K562 (cell line): ENCODE measurements around the gene USP16. TPM values are rescaled to one million over a fixed set of nuclear protein-coding genes. Genes with fewer than 3 reads are reported as not detected.

Experiments
- ATAC-seq: fragments of 200-7000 bp; cut with Tn5 transposase; 3 replicates; pipeline ENCODE4 v1.9.1; 2020; ENCODE audit warnings: moderate library complexity
- BruUV-seq: library from RNA; stranded (reverse); fragments of 400-500 nt; replicated peaks from 2 replicates; lab custom pipeline; 2021; lab: Mats Ljungman, UMichigan
- CTCF ChIA-PET: fragments of 300-600 bp; formaldehyde crosslinking; extraction: SDS; loops from one replicate; lab custom pipeline; 2021; ENCODE audit warnings: low intra/inter-chr PET ratio; lab: Yijun Ruan, JAX
- POLR2A ChIA-PET: fragments of 300-600, 350-650 bp; sonication (Branson Sonifier 250); formaldehyde crosslinking; extraction: SDS; loops from one replicate; lab custom pipeline; 2021; ENCODE audit warnings: antibody characterized with exemption, inconsistent platforms; lab: Yijun Ruan, JAX
- DNase-seq, 4 experiments: peaks; one replicate each; pipeline versions ENCODE4 v3.0.0 to v3.0.0-alpha.2; 2011 to 2018; ENCODE audit warnings: low spot score in 3 of 4, mixed read lengths in 3 of 4; ENCODE audit errors: extremely low read depth in 1 of 4
- FAIRE-seq: peaks from 2 replicates; lab custom pipeline; 2011; peaks lifted over from hg19 to GRCh38; lab: Jason Lieb, UNC
- H2AFZ ChIP-seq: 2 replicates; pipeline ENCODE4 v1.6.0; 2011; ENCODE audit warnings: low read depth, low read length, control low read depth, inconsistent platforms
- H3K27ac ChIP-seq: fragments of 200-600 bp; 3 replicates; pipeline ENCODE4 v1.8.0; 2011; ENCODE audit warnings: low read depth, mild to moderate bottlenecking, control low read depth, inconsistent platforms, low read length, moderate library complexity, mixed read lengths; ENCODE audit errors: extremely low read depth
- H3K27me3 ChIP-seq, 2 experiments: fragments of 300-600 bp in 1 of 2; 2 replicates in 1 of 2; 3 replicates in 1 of 2; pipeline versions ENCODE4 v1.6.0 to v1.8.0; 2011; ENCODE audit warnings: inconsistent platforms in 2 of 2, low read length in 2 of 2, mild to moderate bottlenecking in 1 of 2, mixed read lengths in 1 of 2, moderate library complexity in 1 of 2; ENCODE audit not compliant: control insufficient read depth in 2 of 2, insufficient read depth in 2 of 2
- H3K36me3 ChIP-seq: fragments of 300-600 bp; 3 replicates; pipeline ENCODE4 v1.8.0; 2011; ENCODE audit warnings: mild to moderate bottlenecking, low read length, inconsistent platforms; ENCODE audit not compliant: control insufficient read depth, insufficient read depth
- H3K4me1 ChIP-seq, 2 experiments: fragments of 200-600 bp in 1 of 2; replicated peaks in 1 of 2; 2 replicates in 1 of 2; 3 replicates in 1 of 2; pipeline versions ENCODE4 v1.5.1 to v1.8.0; 2011; ENCODE audit warnings: inconsistent platforms in 2 of 2, low read length in 2 of 2, mild to moderate bottlenecking in 1 of 2, mixed read lengths in 1 of 2, moderate library complexity in 1 of 2; ENCODE audit not compliant: control insufficient read depth in 2 of 2, insufficient read depth in 2 of 2
- H3K4me2 ChIP-seq: 2 replicates; pipeline ENCODE4 v1.6.1; 2011; ENCODE audit warnings: low read length, control low read depth, inconsistent platforms, mixed read lengths; ENCODE audit not compliant: insufficient read depth
- H3K4me3 ChIP-seq: fragments of 200-600 bp; sonication (generic), shearing (Covaris generic); 2 replicates; pipeline ENCODE4 v1.5.1; 2016; ENCODE audit warnings: control low read depth, inconsistent platforms
- H3K79me2 ChIP-seq: fragments of 200-600 bp; 3 replicates; pipeline ENCODE4 v1.8.0; 2011; ENCODE audit warnings: low read length, inconsistent platforms; ENCODE audit not compliant: control insufficient read depth, insufficient read depth
- H3K9ac ChIP-seq, 2 experiments: 2 replicates each; pipeline versions ENCODE4 v1.6.0 to v1.6.1; 2011; ENCODE audit warnings: low read depth in 2 of 2, low read length in 2 of 2, control low read depth in 1 of 2, inconsistent platforms in 1 of 2, mild to moderate bottlenecking in 1 of 2, mixed read lengths in 1 of 2; ENCODE audit not compliant: insufficient read depth in 1 of 2
- H3K9me1 ChIP-seq: one replicate; pipeline ENCODE4 v1.6.0; 2011; ENCODE audit warnings: inconsistent platforms, mild to moderate bottlenecking, low read length, moderate library complexity; ENCODE audit not compliant: control insufficient read depth, insufficient read depth
- H3K9me3 ChIP-seq: replicated peaks from 2 replicates; pipeline ENCODE4 v1.5.1; 2011; ENCODE audit warnings: low read depth, low read length, inconsistent platforms; ENCODE audit not compliant: control insufficient read depth, insufficient read depth
- H4K20me1 ChIP-seq: replicated peaks from 2 replicates; pipeline ENCODE4 v1.6.1; 2011; ENCODE audit warnings: low read length, inconsistent platforms, mixed read lengths; ENCODE audit not compliant: control insufficient read depth, insufficient read depth
- ADNP ChIP-seq: fragments of 200-800 bp; sonication (Bioruptor generic); IDR thresholded peaks from 2 replicates; pipeline ENCODE4 v1.6.1; 2016; ENCODE audit warnings: missing genetic modification characterization, missing compliant biosample characterization
- ASH1L ChIP-seq: fragments of 450-650 bp; IDR thresholded peaks from 2 replicates; pipeline ENCODE4 v1.6.1; 2018; ENCODE audit warnings: borderline replicate concordance, mild to moderate bottlenecking, low read depth; ENCODE audit not compliant: partially characterized antibody
- CBX8 ChIP-seq: fragments of 200-600 bp; sonication (generic); IDR thresholded peaks from 2 replicates; pipeline ENCODE4 v1.6.1; 2012; ENCODE audit warnings: borderline replicate concordance, mixed run types, low read depth, mild to moderate bottlenecking, moderate library complexity, mixed read lengths, low read length, control low read depth, inconsistent platforms; ENCODE audit not compliant: poor library complexity, severe bottlenecking; ENCODE audit errors: extremely low read depth
- NCOA2 ChIP-seq, 2 experiments: fragments of 450-650 bp; IDR thresholded peaks; 2 replicates each; pipeline ENCODE4 v1.6.1; 2018; ENCODE audit warnings: mild to moderate bottlenecking in 2 of 2, moderate library complexity in 1 of 2; ENCODE audit not compliant: partially characterized antibody in 2 of 2
- NEUROD1 ChIP-seq: fragments of 150-350 bp; IDR thresholded peaks from 2 replicates; pipeline ENCODE4 v1.6.1; 2014; ENCODE audit warnings: borderline replicate concordance, low read length, low read depth; ENCODE audit not compliant: partially characterized antibody
- TARDBP ChIP-seq: fragments of 450-650 bp; IDR thresholded peaks from 2 replicates; pipeline ENCODE4 v1.6.1; 2016
- ZBTB1 ChIP-seq: sonication (generic); formaldehyde crosslinking; IDR thresholded peaks from 2 replicates; pipeline ENCODE4 v1.8.1; 2023; ENCODE audit warnings: missing genetic modification reagents, low read depth, mild to moderate bottlenecking, borderline replicate concordance
- ZBTB17 ChIP-seq: fragments of 450-650 bp; formaldehyde crosslinking; IDR thresholded peaks from 2 replicates; pipeline ENCODE4 v1.4.0; 2020; ENCODE audit warnings: mild to moderate bottlenecking
- ZNF212 ChIP-seq: fragments of 450-650 bp; formaldehyde crosslinking; IDR thresholded peaks from 2 replicates; pipeline ENCODE4 v1.4.0; 2020; ENCODE audit warnings: mild to moderate bottlenecking
- WGBS: fragments of 100-300 bp; shearing (Covaris generic); methylation state at CpG from one replicate; pipeline ENCODE4 v1.1.6; 2016; ENCODE audit warnings: low coverage, mixed read lengths; ENCODE audit not compliant: insufficient coverage; ENCODE audit errors: missing lambda C conversion rate; 5-methylcytosine and 5-hydroxymethylcytosine counted together
- in situ Hi-C: fragments of 300-500 bp; cut with MboI; formaldehyde crosslinking; loops from 4 replicates; pipeline ENCODE4 v1.15.0; 2018; ENCODE audit warnings: inconsistent platforms, mixed read lengths
- intact Hi-C: fragments of 100-400 bp; cut with micrococcal nuclease; formaldehyde crosslinking; loops from 2 replicates; pipeline ENCODE4 v1.14.2; 2022
- polyA plus RNA-seq, 8 experiments: library from polyadenylated mRNA; depleted of rRNA in 4 of 8; stranded (reverse) in 5 of 8; unstranded in 3 of 8; fragments of >200 nt; fragmentation: Nextera tagmentation in 2 of 8; fragmentation: Illumina TruSeq in 1 of 8; extraction: Ambion mirVana in 2 of 8; extraction: Trizol in 1 of 8; gene quantifications; 2 replicates each; pipeline versions ENCODE4 v1.2.1 to v1.2.3, GENCODE V29; 2011 to 2014; ENCODE audit warnings: inconsistent platforms in 1 of 8, missing spikeins in 1 of 8
- total RNA-seq, 7 experiments: library from RNA; depleted of rRNA in 6 of 7; stranded (reverse); fragments of >200 nt in 6 of 7; fragmentation: Illumina TruSeq in 2 of 7; extraction: Trizol in 2 of 7; gene quantifications; 2 replicates each; pipeline versions ENCODE4 v1.2.1 to v1.2.3, GENCODE V29; 2011 to 2021; ENCODE audit warnings: low replicate concordance in 1 of 7
- TF ChIP-seq, protein P1 (sequence below): fragments of 450-650 bp; IDR thresholded peaks from 2 replicates; pipeline ENCODE4 v1.6.1; 2017; ENCODE audit warnings: antibody characterized with exemption, mild to moderate bottlenecking
- TF ChIP-seq, protein P2 (sequence below): fragments of 250-450 bp; sonication (Bioruptor Pico); IDR thresholded peaks from 2 replicates; pipeline ENCODE4 v1.5.0; 2021

The USP16 gene
- total and polyA plus RNA-seq, 9 of the 15 experiments (the other 6 are each of a cell fraction or from before 2014, with no cell fraction given) = 38.4 to 90.9 (median 62.8) TPM

DNA sequence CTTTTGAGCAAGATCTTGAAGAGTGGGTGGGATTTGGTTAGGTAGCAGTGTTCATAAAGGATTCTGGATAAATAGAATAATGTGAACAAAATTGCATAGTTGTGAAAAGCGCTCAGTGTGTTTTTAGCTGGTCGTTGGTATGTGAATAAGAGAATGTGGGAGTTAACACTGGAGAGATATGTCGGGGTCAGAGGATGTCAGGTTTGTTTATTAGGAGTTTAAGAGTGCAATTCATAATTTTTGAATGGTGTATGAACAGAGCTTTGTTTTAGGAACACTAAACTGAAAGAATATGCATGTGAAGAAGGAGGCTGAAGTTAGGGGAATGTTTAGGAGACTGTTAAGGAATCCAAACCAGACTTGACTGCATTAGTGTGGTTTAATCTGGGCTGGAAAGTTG lies 9.4 kb downstream of the USP16 start:
- TF ChIP-seq TARDBP (no peak), ZBTB1 (CRISPR knock-in tag) (no peak), ZBTB17 (CRISPR knock-in tag) (no peak), NCOA2 (IDR thresholded peaks at IDR 0.05; ENCODE audit: partially characterized antibody in 2 of 2) (no peak)
- Histone ChIP-seq H3K4me1 (no peaks in the 10 kb centered on the region), H3K79me2 (peaks cover 6% of the 10 kb centered on the region; the same call in 2 of the 3 replicates), H3K36me3 (peaks cover 92% of the 10 kb centered on the region), H4K20me1 (no peaks in the 10 kb centered on the region), H3K4me3 (no peak overlapping the region), H3K27me3 (no peaks in the 10 kb centered on the region), H3K4me2 (no peak overlapping the region), H3K9me1 (no peaks in the 10 kb centered on the region), H3K9me3 (no peaks in the 10 kb centered on the region), H3K27ac (no peak overlapping the region), H2AFZ (no peak overlapping the region), H3K9ac (no peak overlapping the region)
- in situ Hi-C loops (no loop called here), intact Hi-C loops (no loop called here)
- FAIRE-seq = no peak
- 78% methylated on average over 3 of the region's 3 CpGs for WGBS
- DNase-seq = no peak
- POLR2A ChIA-PET = interaction anchor here (1.0 to 3.5 kb wide), 2 partner anchors 9 to 47 kb away, joined by 3 to 12 read pairs; partner anchors contain the start of gene USP16
- CTCF ChIA-PET = no interaction called here
- no peak for ATAC-seq
- BruUV-seq = no TSS peak

DNA sequence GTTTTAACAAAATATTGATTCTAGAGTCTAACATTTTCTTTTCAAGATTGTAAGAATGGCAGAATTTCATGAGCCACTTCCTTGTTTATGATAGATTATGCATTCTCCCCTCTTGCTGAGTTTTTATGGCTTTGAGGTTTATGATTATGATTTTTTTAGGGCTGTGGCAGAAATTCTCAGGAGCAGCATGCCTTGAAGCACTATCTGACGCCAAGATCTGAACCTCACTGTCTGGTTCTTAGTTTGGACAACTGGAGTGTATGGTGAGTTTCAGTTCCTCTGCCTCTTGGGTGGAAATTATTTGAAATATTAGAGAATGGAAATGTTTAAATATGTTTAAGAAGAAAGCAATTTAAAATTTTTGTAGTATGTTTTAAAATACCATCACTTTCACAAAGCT lies 10.2 kb downstream of the USP16 start:
- Histone ChIP-seq H4K20me1 (no peaks in the 10 kb centered on the region), H3K27ac (no peak overlapping the region), H3K79me2 (peaks cover 2% of the 10 kb centered on the region; the same call in 2 of the 3 replicates), H3K9me1 (no peaks in the 10 kb centered on the region), H3K4me3 (no peak overlapping the region), H3K4me2 (no peak overlapping the region), H3K9ac (no peak overlapping the region), H3K27me3 (no peaks in the 10 kb centered on the region), H2AFZ (no peak overlapping the region), H3K4me1 (no peaks in the 10 kb centered on the region), H3K36me3 (peaks cover 94% of the 10 kb centered on the region), H3K9me3 (no peaks in the 10 kb centered on the region)
- 61% methylated on average over 1 of the region's 1 CpG for WGBS
- no TSS peak for BruUV-seq
- POLR2A ChIA-PET = interaction anchor here (0.9 to 3.5 kb wide), 2 partner anchors 9 to 11 kb away, joined by 3 to 12 read pairs; partner anchors contain the start of gene USP16
- no peak for DNase-seq
- in situ Hi-C loops (no loop called here), intact Hi-C loops (no loop called here)
- no peak for ATAC-seq
- CTCF ChIA-PET = no interaction called here
- no peak for FAIRE-seq
- TF ChIP-seq, protein P1, sequence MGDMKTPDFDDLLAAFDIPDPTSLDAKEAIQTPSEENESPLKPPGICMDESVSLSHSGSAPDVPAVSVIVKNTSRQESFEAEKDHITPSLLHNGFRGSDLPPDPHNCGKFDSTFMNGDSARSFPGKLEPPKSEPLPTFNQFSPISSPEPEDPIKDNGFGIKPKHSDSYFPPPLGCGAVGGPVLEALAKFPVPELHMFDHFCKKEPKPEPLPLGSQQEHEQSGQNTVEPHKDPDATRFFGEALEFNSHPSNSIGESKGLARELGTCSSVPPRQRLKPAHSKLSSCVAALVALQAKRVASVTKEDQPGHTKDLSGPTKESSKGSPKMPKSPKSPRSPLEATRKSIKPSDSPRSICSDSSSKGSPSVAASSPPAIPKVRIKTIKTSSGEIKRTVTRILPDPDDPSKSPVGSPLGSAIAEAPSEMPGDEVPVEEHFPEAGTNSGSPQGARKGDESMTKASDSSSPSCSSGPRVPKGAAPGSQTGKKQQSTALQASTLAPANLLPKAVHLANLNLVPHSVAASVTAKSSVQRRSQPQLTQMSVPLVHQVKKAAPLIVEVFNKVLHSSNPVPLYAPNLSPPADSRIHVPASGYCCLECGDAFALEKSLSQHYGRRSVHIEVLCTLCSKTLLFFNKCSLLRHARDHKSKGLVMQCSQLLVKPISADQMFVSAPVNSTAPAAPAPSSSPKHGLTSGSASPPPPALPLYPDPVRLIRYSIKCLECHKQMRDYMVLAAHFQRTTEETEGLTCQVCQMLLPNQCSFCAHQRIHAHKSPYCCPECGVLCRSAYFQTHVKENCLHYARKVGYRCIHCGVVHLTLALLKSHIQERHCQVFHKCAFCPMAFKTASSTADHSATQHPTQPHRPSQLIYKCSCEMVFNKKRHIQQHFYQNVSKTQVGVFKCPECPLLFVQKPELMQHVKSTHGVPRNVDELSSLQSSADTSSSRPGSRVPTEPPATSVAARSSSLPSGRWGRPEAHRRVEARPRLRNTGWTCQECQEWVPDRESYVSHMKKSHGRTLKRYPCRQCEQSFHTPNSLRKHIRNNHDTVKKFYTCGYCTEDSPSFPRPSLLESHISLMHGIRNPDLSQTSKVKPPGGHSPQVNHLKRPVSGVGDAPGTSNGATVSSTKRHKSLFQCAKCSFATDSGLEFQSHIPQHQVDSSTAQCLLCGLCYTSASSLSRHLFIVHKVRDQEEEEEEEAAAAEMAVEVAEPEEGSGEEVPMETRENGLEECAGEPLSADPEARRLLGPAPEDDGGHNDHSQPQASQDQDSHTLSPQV = no peak
- TF ChIP-seq ADNP (no peak), CBX8 (no peak), ASH1L (no peak), NEUROD1 (no peak), ZNF212 (no peak)
- TF ChIP-seq, protein P2, sequence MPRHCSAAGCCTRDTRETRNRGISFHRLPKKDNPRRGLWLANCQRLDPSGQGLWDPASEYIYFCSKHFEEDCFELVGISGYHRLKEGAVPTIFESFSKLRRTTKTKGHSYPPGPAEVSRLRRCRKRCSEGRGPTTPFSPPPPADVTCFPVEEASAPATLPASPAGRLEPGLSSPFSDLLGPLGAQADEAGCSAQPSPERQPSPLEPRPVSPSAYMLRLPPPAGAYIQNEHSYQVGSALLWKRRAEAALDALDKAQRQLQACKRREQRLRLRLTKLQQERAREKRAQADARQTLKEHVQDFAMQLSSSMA (CRISPR knock-in tag) = no peak
